Right lung (tissue), 5 donors: ENCODE data around the gene MBNL2. TPM values are rescaled to one million over a fixed set of nuclear protein-coding genes. Genes with fewer than 3 reads are reported as not detected.
A peak's percentile ranks its signal among the peaks of the same experiment; 100 is the strongest.

Experiments used
- DNase-seq, 2 donors: peaks; one replicate each; pipeline ENCODE4 v3.0.0-alpha.2; 2013
- polyA plus RNA-seq, 5 donors: library from polyadenylated mRNA; unstranded; fragments of 120-200 nt; gene quantifications; one replicate each; pipeline versions ENCODE4 v1.2.1 to v1.2.3, GENCODE V29; 2013; ENCODE audit warnings: inconsistent platforms in 1 of 5, low replicate concordance in 1 of 5; ENCODE audit not compliant: insufficient read length in 5 of 5, insufficient read depth in 1 of 5

The MBNL2 gene
- polyA plus RNA-seq, 5 donors: 65.7 to 113 (median 96.2) TPM

DNA sequence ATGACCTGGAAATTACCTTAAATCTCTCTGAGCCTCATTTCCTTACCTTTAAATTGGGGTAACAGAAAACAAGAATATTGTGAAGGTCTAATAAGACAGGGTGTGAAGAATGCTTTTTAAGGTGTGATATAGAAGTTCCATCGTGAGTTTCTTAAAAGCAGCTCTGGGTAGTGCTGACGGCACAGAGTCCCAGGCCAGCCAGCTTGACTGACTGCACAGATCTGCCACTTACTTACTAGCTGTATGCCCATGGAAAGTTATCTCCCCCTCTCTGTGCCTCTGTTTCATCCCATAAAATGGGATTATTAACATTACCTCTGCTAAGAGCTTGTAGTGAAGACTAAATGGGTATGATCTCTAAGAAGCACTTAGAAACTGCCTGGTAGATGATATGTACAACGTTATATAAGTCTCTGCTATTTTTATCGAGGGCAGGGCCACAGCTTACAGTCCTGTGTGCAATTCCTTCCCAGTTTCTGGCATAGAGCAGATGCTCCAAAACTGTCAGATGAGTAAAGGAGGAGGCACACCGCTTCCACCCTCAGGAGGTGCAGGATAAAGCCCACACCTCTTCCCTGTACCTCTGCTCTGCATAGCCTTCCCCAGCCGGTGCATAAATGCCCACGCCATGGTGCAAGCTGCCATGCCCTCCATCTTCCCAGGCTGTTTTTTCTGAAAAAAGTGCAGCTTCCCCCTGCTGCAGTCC lies 99.6 kb downstream of the MBNL2 start:
- no peak for DNase-seq

DNA sequence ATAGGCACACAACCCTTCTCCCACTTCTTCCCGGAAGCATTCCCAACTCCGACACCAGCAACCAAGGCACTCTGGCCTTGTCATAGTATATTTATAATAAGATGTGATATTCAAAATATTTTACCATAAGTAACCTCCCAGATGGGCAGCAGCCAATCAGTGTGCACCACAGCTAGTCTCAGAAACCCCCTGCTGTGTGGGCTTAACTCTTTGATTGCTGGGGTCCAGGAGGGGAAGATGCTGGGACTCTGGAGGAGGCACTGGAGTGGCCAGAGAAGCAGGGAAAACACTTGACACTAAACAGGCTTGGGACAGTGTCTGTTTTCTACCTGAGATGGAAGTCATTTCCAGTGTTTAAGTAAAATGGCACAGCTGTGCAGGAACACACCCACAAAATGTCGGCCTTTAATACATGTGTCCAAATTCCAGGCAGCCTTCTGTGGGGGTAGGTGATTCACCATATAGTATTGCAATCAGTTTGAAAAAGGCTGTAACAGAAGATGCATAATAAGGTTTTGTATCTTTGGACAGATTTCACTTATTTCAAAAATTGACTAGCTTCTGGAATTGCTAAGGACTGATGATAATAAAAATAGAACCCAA lies 100.7 kb downstream of the MBNL2 start:
- no peak for DNase-seq

DNA sequence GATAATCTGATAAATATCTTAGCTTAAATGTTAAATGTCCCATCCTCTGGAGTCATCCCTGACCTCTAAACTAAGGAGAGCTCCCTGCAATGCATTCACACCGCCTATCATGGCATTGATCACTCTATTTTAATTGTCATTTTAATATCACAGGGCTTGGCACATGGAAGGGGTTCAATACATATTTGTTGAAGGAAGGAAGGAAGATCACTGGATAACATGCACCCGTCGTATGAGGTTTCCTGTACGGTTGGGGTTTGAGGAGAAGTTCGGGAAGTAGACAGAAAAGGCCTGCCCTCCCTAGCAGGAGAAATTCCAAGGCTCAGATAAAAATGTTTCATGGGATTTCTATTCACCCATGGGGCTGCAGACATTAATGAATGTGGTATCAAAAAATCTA lies 102.0 kb downstream of the MBNL2 start:
- no peak for DNase-seq

DNA sequence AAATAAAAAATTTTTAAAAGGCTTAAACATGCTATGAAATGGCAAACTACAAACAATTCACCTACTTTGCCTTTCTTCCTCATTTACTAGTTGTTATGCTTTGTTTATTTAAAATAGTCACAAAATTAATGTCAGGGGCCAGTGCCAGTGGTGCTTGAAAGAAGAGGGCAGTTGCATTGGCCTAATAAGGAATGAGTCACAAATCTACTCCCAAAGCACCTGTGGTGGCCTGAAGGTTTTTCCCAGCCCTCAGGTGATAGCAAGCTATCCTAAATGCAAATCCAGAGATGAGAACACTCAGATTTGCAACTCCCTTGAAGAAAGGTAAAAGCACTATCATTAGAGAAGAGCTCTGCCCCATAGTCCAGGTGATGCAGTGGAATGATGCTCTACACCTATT lies 103.6 kb downstream of the MBNL2 start:
- DNase-seq: no peak

DNA sequence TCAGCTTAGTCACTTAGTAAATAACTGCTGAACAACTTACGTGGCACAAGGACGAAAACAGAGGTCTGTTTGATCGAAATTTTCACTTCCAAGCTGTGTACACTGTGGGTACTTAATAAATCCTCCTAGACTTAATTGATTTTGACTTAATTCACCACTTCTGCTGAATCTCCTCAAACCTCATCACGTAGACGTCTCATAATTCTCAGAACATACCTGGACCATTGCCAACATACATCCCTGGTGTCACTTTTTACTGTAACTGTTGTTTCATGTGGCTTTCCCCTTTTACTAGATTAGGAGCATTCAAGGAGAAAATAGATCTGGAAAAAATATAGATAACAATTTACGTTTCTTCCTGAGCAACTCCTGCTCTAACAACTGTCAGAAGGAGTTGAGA lies 105.0 kb downstream of the MBNL2 start:
- DNase-seq: no peak

DNA sequence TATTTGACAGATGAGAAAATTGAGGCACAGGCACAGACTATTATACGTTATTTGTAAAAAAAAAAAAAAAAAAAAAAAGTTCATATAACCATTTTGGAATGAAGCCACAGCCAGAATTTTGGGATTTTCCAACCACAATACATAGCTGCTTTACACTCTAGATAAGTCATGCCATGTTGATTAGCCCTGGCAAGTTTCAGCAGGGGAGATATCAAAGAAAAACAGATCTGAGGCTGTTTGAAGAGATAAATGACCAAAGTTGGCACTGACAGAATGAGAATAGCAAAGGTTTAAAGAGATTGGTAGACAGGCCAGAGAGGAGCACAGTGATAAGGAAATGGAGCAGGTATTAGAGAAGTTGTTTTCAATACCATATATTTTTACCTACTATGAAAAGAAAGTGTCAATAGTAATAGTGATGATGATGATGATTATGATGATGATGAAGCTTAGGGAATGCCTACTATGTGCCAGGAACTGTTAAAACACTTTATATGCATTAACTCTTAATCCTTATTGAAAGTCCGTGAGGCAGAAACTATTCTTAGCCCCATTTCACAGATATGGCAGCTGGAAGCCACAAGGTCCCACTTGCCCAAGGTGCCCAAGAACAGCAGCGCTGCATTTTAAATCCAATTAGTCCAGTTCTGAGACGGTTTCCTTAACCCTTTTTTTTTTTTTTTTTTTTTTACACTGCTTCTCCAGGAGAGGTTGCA lies 105.5 kb downstream of the MBNL2 start:
- DNase-seq: no peak

DNA sequence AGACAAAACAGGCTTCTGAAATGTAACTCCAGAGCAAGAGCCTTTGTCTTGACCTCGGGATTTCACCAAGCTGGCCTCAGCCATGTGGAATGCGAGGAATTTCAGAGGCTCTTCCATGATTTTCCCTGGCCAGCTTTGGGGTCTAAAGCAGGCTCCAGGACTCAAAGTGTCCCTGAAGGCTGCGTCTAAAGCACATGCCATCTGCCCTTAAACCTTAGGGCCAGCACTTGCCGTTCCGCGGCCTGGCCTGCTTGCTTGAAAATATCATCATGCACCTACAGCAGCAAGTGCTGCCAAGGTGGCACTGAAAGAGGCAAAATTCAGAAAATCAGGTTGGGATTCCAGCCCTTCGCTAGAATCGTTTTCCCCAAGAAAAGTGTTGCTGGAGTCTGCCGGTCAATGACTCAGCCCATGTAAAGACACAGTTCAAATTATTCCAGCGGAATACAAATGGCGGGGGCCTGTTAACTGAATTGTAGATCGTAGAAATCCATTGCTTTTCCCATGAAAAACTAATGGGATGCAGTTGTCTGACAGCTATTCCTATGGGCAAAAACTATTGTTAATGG lies 106.2 kb downstream of the MBNL2 start:
- DNase-seq: no peak

DNA sequence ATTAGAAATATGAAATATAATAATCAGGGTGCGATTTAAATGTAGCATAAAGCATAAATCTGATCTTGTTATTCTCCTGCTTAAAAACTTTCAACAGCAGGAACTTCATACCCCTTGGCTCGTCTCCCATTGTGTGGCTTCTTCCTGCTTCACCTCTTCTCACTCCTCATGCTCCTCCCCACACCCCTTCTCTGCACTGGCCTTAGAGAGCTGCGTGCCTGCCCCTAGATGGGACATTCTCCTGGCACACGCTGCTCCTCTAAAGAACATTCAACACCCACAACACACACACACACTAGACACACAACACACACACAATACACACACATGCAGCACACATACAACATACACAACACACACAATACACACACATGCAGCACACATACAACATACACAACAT lies 107.2 kb downstream of the MBNL2 start:
- DNase-seq: no peak

DNA sequence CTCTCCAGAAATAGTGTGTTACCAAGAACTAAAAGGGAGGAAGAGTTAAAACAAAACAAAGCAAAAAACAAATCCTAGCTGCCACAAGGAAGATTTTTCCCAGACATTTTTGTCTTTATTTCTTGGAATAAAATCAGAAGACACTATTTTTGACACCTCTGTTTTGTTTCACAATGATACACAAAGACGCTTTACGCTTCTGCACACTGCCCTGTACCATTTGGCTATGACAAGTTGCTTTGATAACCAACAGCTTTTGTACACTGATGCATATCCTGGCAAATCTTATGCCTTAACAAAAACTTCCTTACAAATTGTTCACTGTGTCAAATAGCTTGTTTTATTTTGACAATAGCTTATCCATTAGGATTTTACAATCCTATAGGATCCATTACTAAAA lies 108.3 kb downstream of the MBNL2 start:
- no peak for DNase-seq

DNA sequence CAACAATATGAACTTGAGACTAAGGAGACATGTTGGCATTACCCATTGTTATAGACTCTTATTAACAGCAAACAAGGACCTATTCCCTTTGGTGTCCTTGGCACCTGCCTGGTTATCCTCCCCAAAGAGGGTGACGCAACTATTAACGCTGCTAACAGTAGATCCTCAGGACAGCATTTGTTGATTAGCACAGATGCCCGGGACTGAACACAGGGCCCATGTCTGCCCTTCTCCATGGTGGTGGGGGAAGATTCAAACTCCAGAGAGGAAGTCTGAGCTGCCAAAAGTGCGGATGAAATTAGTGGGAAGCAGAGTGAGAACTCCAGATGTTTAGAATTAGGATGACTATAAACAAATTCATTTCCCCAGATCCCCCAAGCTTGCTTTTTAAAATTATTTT lies 110.6 kb downstream of the MBNL2 start:
- DNase-seq: no peak

DNA sequence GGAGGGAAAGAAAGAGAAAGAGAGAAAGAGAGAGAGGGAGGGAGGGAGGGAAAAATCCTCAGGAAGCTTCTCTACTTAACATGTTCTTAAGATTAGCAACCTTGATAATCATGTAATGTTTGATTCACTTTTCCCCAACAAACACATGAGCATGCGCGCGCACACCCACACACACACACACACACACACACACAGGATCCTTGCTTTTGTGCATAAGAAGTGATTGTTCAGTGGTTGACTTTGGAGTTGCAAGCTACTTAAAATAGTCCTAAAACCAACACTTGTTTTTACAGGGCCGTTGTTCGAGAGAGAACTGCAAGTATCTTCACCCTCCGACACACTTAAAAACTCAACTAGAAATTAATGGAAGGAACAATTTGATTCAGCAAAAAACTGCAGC lies 111.8 kb downstream of the MBNL2 start:
- no peak for DNase-seq

DNA sequence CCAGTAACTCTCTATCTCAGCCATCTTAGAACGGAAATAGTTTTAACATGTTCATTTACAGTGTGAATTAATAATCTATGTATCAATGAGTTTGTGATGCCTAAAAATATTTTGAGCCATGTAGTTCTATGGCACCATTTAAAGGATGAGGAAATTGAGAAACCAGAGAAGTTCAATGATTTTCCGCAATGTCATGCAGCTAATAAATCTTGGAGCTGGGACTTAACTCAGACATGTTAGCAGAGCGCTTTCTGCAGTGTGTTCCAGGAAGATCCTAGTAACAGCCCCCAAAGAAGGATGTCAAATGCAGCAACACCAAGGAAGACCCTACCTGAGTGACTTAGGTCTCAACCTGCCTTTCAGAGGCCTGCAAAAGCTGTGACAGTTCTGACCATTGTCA lies 112.6 kb downstream of the MBNL2 start:
- no peak for DNase-seq

DNA sequence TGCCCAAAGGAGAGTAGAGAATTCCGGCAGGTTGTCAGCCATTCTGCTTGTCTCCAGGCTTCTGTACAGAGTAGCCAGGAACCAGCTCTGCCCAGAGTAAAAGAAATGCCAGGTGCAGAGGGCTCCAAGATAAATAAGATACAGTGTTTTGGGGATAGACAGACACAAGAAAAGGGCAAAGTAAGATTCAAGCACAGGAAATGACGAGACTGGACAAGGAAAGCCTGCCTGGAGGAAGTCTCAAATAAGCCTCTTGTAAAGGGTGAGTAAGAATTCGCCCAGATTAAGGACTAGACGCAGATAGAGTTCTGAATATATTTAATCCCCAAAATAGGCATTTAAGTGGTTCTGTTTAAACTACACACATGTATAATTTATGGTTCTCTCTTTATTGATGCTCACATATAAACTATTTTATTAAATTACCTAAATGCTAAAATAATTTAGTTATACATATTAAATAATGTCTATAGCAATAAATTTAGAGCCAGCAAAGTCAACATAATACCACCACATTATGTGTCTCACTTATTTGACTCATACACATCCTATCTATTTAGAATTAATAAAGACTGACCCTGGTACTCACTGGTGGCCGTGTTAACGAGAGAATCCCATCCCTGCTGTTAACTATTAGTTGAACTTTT lies 113.5 kb downstream of the MBNL2 start:
- no peak for DNase-seq

DNA sequence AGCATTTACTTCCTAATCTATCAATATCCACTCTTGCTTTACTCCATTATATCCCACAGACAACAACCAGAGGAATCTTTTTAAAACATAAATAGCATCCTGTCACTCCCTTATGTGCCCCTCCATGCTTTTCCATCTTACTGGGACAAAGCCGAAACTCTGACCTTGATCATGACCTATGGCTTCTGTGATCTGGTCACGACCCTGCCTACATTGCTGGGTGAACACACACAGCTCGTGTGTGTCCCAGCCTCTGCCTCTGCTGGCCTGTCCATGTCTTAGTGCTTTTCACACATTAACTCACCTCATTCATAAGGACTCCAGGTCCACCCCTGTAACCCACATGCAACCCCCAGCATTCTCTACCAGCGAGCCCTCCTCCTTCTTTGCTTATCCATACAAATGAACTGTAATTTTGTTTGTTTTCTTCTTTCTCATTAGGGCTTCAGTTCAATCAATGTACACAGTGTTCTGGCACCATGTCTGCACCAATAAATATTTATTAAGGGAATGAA lies 115.9 kb downstream of the MBNL2 start:
- no peak for DNase-seq

DNA sequence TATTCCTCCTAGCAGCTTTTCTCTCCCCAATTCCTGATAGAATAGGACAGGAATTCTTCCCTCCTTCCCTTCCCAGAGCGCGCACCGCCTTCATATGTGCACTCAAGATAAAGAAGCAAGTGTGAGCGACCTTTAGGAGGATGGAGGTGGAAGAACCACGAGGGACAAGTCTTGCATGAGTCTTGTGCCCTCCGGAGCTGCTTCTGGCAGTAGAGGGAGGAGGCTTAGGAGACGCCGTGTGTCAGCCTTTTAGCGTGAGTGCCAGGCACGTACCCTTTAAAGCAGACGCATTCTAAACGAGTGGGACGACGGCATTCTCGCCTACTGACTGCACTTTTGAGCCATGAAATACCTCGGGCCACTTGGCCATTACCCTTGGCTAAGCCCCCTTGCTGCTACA lies 116.4 kb downstream of the MBNL2 start:
- DNase-seq: no peak

DNA sequence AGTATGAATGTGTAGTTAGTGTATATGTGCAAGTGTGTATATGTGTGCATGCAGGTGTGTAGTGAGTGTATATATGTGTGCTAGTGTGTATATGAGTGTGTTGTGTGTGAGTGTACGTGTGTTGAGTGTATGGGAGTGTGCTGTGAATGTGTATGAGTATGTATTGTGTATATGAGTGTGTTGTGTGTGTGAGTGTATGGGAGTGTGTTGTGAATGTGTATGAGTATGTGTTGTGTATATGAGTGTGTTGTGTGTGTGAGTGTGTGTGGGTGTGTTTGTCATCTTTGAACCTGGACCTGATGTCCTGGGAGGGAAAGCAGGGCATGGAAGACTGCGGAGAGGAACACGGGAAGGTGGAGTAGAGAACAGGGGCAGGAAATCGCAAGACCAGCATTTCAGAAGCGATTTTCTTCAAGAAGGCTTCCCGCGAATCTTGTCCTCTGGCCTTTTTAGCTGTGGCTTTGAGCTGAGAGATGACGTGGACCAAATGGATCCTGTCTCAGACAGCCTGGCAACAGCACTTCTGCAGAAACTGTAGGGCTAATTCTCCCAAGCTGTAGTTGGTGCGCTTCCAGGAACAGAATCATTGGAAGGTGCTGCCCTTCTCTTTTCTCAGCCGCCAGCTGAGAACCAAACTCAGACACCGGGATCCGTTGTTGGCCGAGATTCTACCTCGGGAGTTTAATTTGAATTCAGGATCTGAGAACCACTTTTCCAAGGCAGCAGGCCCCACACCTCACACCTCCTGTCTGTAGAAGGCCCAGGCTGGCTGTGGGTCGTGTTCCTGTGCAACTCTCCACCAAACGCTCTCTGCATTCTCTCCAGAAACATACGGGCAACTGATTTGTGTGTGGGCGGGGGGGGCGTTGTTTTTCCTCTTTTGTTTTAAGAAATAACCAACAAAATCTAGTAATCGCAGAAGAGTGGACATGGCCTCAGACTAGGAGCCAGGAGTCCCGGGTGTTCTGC lies 117.2 kb downstream of the MBNL2 start:
- DNase-seq: peak; percentile 95 to 97

DNA sequence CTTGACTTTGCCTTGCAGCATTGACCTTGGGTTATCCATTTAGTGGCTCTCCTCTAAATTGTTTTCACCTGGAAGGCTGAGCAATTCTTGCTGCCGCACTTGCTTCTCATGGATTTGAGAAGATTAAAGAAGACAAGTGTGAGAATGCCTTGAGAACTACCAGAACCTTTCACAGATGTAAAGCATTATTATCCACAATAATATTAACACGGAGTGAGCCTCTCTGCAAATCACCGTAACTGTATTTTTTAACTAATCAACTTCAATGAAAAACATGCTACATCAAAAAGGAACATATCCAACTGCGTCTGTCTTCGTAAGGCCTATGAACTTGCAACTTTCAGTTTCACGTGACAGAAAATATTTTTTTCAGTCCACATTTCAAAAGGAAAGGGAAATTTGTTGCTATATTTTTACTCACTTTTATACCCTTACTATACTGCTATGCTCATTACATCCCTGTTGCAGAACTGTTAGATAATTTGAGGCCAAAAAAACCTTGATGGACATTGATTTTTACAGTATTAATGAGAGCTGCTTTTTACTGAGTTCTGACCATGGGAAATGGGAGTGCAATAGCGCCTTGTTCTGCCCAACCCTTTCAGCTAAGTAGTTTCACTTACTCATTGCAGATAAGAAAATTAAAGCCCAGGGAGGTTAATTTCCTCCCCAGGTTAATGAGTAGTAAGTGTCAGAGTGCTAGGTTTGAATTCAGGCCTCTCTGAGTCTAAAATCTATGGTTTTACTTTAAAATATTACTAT lies 118.0 kb downstream of the MBNL2 start:
- no peak for DNase-seq

DNA sequence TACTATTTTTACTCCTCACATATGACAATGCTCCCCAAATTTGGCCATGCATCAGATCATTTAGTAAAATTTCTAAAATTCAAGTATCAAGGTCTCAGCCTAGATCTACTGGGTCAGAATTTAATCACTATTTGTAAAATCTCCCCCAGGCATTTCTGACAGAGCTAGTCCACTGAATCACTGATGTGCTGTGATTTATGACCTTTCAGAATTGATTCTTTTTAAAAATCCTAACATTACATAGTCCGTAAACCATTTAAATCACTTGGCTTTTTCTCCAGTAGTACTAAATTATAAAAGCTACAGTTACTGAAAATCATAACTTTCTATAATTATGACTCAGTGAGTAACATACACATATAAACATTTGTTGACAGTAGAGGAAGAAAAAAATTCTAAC lies 119.0 kb downstream of the MBNL2 start:
- no peak for DNase-seq

DNA sequence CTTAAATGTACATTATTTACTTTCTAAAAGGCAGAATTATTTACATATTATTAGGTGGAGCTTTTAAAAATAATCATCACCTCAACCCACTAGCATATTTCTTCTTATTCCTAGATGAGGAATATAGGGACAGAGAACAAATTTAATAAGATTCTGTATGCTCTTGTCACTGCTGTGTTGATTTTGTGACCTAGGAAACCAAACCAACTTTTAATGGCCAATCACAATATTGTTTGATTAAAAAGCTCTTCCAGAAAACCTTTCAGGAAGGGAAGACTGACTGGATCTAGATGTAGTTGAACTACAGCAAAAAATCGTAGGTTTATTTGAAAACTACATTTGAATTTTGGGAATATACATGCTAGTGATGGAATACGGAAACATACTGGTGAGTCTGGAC lies 120.0 kb downstream of the MBNL2 start:
- no peak for DNase-seq

DNA sequence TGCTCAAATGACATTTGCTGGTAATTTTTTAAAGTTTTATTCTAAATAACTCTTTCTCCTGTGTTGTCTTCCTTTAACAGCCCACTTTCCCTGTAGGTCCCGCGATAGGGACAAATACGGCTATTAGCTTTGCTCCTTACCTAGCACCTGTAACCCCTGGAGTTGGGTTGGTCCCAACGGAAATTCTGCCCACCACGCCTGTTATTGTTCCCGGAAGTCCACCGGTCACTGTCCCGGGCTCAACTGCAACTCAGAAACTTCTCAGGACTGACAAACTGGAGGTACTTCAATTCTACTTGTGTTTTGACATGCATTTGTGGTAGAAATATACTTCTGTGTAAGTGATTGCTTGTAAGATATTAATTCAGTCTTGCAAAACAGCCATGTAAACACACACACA lies 120.8 kb downstream of the MBNL2 start:
- DNase-seq: no peak
